ENCODE data around the gene RAD23B. TPM values are rescaled to one million over a fixed set of nuclear protein-coding genes. Genes with fewer than 3 reads are reported as not detected.
"Not testable (repeated sequence)": the region's sequence is repeated elsewhere in the genome, so short reads cannot be mapped to it uniquely, and the experiment has no call there.

Gene RAD23B
- total RNA-seq, 1 donor from 2014 or later = 171 TPM

DNA sequence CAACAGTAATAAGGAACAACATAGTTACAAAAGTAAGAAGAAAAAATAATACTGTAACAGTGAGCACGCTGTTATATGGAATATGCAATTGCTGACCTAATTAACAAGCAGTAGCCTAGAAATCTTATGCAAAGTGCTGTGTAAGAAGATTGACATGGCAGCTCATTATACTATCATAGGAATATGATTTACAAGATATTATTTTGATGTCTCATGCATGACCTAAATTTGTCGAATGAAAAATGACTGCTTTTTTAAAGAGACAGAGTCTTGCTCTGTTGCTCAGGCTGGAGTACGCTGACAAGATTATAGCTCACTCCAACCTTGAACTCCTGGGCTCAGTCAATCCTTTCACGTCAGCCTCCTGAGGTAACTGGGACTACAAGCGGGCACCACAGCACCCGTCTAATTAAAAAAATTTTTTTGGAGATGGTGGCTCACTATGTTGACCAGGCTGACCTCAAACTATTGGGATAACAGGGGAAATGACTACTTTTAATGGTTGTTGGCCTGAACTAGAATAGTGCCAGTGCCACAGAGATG lies 10.5 kb downstream of the RAD23B start:
- Mint-ChIP-seq H3K4me3 (ENCODE audit: low read depth) (no peak overlapping the region), H3K27me3 (no peaks in the 10 kb centered on the region), H3K27ac (peak overlapping the region; percentile 50), H3K4me1 (ENCODE audit: low read depth) (peaks cover 42% of the 10 kb centered on the region), H3K36me3 (ENCODE audit: insufficient read depth) (peaks cover 2% of the 10 kb centered on the region), H3K9me3 (ENCODE audit: low read depth) (no peaks in the 10 kb centered on the region)
- TF ChIP-seq, protein P1, sequence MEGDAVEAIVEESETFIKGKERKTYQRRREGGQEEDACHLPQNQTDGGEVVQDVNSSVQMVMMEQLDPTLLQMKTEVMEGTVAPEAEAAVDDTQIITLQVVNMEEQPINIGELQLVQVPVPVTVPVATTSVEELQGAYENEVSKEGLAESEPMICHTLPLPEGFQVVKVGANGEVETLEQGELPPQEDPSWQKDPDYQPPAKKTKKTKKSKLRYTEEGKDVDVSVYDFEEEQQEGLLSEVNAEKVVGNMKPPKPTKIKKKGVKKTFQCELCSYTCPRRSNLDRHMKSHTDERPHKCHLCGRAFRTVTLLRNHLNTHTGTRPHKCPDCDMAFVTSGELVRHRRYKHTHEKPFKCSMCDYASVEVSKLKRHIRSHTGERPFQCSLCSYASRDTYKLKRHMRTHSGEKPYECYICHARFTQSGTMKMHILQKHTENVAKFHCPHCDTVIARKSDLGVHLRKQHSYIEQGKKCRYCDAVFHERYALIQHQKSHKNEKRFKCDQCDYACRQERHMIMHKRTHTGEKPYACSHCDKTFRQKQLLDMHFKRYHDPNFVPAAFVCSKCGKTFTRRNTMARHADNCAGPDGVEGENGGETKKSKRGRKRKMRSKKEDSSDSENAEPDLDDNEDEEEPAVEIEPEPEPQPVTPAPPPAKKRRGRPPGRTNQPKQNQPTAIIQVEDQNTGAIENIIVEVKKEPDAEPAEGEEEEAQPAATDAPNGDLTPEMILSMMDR (IDR thresholded peaks at IDR 0.05; ENCODE audit: unreplicated experiment) = no peak
- DNase-seq (ENCODE audit: low spot score, unreplicated experiment) = no peak

DNA sequence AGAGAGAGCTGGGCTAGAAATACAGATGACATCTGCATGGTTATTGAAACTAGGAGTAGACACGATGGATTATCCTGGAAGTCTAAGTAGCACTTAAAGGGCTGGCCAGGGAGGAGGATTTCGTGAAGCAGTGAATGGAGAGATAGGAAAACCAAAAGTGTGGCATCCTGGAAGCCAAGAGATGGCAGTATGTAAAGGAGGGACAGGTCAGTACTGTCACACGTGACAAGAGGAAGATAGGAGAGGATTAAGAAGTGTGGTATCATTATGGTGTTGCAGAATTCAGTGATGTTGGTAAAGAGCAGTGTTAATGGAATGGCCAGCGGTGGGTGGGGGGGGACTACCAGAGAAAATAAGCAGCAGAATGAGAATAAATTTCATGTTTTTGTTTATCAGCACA lies 11.7 kb downstream of the RAD23B start:
- peaks cover 39% of the 10 kb centered on the region for H3K4me1 Mint-ChIP-seq (ENCODE audit: low read depth)
- H3K36me3 Mint-ChIP-seq (ENCODE audit: insufficient read depth) = peaks cover 2% of the 10 kb centered on the region
- no peak for DNase-seq (ENCODE audit: low spot score, unreplicated experiment)
- no peaks in the 10 kb centered on the region for H3K27me3 Mint-ChIP-seq
- TF ChIP-seq, protein P1 (IDR thresholded peaks at IDR 0.05; ENCODE audit: unreplicated experiment) = no peak
- peak overlapping the region; percentile 78 for H3K27ac Mint-ChIP-seq
- H3K4me3 Mint-ChIP-seq (ENCODE audit: low read depth) = no peak overlapping the region
- no peaks in the 10 kb centered on the region for H3K9me3 Mint-ChIP-seq (ENCODE audit: low read depth)

DNA sequence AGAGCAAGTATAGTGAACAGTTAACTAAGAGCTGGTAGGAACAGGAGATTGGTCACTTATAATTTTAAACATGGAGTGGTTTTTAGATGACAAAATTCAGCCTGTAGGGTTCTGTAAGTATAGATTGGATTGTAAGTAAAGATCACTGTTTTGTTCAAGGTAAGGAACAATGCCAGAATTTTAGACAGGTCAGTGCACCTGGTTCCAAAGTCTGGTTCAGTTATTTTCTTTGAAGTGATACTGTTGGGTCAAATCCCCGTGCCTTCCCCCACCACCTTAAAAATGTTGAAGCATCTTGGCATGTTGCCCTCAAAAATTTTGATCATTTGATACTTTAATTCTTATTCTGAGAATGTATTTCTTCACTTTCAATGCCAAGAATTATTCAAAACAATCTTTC lies 12.9 kb downstream of the RAD23B start:
- peak overlapping the region; percentile 46 for H3K27ac Mint-ChIP-seq
- TF ChIP-seq, protein P1 (IDR thresholded peaks at IDR 0.05; ENCODE audit: unreplicated experiment) = no peak
- no peak overlapping the region for H3K4me3 Mint-ChIP-seq (ENCODE audit: low read depth)
- H3K4me1 Mint-ChIP-seq (ENCODE audit: low read depth) = peaks cover 30% of the 10 kb centered on the region
- H3K27me3 Mint-ChIP-seq = no peaks in the 10 kb centered on the region
- no peak for DNase-seq (ENCODE audit: low spot score, unreplicated experiment)
- peaks cover 2% of the 10 kb centered on the region for H3K36me3 Mint-ChIP-seq (ENCODE audit: insufficient read depth)
- H3K9me3 Mint-ChIP-seq (ENCODE audit: low read depth) = no peaks in the 10 kb centered on the region

DNA sequence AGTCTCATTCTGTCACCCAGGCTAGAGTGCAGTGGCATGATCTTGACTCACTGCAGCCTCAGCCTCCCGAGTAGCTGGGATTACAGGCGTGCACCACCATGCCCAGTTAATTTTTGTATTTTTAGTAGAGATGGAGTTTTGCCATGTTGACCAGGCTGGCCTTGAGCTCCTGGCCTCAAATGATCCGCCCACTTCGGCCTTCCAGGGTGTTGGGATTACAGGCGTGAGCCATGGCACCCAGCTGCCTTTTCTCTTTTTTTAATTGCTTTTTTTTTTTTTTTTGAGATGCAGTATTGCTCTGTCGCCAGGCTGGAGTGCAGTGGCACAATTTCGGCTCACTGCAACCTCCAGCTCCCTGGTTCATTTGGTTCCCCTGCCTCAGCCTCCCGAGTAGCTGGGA lies 13.5 kb downstream of the RAD23B start:
- not testable (repeated sequence) for H3K36me3 Mint-ChIP-seq (ENCODE audit: insufficient read depth); H3K9me3 Mint-ChIP-seq (ENCODE audit: low read depth); H3K4me3 Mint-ChIP-seq (ENCODE audit: low read depth); H3K27me3 Mint-ChIP-seq; H3K27ac Mint-ChIP-seq; DNase-seq (ENCODE audit: low spot score, unreplicated experiment)
- H3K4me1 Mint-ChIP-seq (ENCODE audit: low read depth) = peaks cover 27% of the 10 kb centered on the region

DNA sequence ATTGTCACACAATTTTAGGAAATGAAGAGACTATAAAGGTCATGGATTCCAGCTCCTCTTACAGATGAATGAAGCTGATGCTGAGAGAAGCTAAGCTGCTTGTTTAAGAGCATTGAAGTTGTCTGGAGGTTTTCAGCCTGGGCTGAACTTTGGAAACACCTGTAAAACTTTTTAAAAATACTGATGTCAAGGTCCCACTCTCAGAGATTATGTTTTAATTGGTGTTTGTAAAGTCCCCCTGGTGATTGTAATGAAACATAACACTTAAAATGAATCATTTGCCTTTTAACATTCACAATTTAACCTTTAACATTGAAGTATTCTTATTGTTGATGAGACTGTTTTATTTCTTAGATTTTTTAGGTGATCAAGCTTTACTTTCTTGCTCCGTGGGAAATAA lies 16.4 kb downstream of the RAD23B start:
- TF ChIP-seq, protein P1 (IDR thresholded peaks at IDR 0.05; ENCODE audit: unreplicated experiment) = peak; percentile 29
- no peaks in the 10 kb centered on the region for H3K9me3 Mint-ChIP-seq (ENCODE audit: low read depth)
- H3K27ac Mint-ChIP-seq = peak overlapping the region; percentile 10
- H3K4me1 Mint-ChIP-seq (ENCODE audit: low read depth) = peaks cover 16% of the 10 kb centered on the region
- no peaks in the 10 kb centered on the region for H3K27me3 Mint-ChIP-seq
- DNase-seq (ENCODE audit: low spot score, unreplicated experiment) = no peak
- no peak overlapping the region for H3K4me3 Mint-ChIP-seq (ENCODE audit: low read depth)
- H3K36me3 Mint-ChIP-seq (ENCODE audit: insufficient read depth) = peaks cover 5% of the 10 kb centered on the region

DNA sequence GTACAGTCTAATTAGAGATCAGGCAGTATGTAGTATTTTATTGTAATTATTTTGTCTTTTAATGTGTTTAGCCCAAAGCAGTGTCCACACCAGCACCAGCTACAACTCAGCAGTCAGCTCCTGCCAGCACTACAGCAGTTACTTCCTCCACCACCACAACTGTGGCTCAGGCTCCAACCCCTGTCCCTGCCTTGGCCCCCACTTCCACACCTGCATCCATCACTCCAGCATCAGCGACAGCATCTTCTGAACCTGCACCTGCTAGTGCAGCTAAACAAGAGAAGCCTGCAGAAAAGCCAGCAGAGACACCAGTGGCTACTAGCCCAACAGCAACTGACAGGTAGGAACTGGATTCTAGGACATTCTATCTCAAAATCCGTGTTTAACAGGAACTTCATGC lies 23.2 kb downstream of the RAD23B start:
- Mint-ChIP-seq H3K4me3 (ENCODE audit: low read depth) (no peak overlapping the region), H3K9me3 (ENCODE audit: low read depth) (no peaks in the 10 kb centered on the region)

More for the DNA sequence above, 23.2 kb downstream of the RAD23B start:
- TF ChIP-seq, protein P1 (IDR thresholded peaks at IDR 0.05; ENCODE audit: unreplicated experiment) = no peak
- no peak for DNase-seq (ENCODE audit: low spot score, unreplicated experiment)
- H3K27ac Mint-ChIP-seq = no peak overlapping the region
- H3K27me3 Mint-ChIP-seq = no peaks in the 10 kb centered on the region
- H3K4me1 Mint-ChIP-seq (ENCODE audit: low read depth) = peaks cover 16% of the 10 kb centered on the region
- H3K36me3 Mint-ChIP-seq (ENCODE audit: insufficient read depth) = peaks cover 29% of the 10 kb centered on the region

Measured in progenitor cell of endocrine pancreas (in vitro differentiated cells).